ENCODE data around the gene JAKMIP1. TPM values are rescaled to one million over a fixed set of nuclear protein-coding genes. Genes with fewer than 3 reads are reported as not detected.

Gene JAKMIP1
- total RNA-seq, 3 donors from 2014 or later = 0.66 to 0.88 (median 0.80) TPM

DNA sequence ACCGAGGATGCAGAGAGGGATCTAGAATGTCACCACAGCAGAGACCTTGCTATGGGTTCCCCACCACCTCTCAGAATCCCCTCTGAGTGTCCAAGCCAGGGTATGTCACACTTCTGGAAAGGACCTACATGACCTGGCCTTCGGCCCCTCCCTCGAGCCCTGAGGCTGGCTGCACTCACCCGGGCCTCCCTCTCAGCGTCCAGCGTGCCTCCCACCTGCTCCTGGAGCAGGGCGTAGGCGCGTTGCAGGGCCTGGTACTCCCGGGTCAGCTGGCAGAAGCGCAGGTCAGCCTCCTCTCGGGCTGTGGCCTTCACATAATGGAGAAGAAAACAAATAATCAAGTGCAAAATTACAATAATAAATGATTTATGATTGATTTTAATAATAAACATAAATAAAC, 138.2 kb downstream of the JAKMIP1 start:
- Histone ChIP-seq H3K27ac (no peak overlapping the region), H3K4me3 (no peak overlapping the region), H3K36me3 (no peaks in the 10 kb centered on the region), H3K27me3 (no peaks in the 10 kb centered on the region), H3K9me3 (peaks cover 29 to 39% of the 10 kb centered on the region in 2 donors), H3K4me1 (no peaks in the 10 kb centered on the region)
- TF ChIP-seq POLR2A (IDR thresholded peaks at IDR 0.05) (no peak), POLR2AphosphoS5 (IDR thresholded peaks at IDR 0.05) (no peak)
- TF ChIP-seq, protein P1, sequence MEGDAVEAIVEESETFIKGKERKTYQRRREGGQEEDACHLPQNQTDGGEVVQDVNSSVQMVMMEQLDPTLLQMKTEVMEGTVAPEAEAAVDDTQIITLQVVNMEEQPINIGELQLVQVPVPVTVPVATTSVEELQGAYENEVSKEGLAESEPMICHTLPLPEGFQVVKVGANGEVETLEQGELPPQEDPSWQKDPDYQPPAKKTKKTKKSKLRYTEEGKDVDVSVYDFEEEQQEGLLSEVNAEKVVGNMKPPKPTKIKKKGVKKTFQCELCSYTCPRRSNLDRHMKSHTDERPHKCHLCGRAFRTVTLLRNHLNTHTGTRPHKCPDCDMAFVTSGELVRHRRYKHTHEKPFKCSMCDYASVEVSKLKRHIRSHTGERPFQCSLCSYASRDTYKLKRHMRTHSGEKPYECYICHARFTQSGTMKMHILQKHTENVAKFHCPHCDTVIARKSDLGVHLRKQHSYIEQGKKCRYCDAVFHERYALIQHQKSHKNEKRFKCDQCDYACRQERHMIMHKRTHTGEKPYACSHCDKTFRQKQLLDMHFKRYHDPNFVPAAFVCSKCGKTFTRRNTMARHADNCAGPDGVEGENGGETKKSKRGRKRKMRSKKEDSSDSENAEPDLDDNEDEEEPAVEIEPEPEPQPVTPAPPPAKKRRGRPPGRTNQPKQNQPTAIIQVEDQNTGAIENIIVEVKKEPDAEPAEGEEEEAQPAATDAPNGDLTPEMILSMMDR (IDR thresholded peaks at IDR 0.05) = no peak
- DNase-seq (ENCODE audit: low spot score in 2 of 2) = no peak
- intact Hi-C loops (cut with DNase I; ENCODE audit: low total_unique reads) = no loop called here

DNA sequence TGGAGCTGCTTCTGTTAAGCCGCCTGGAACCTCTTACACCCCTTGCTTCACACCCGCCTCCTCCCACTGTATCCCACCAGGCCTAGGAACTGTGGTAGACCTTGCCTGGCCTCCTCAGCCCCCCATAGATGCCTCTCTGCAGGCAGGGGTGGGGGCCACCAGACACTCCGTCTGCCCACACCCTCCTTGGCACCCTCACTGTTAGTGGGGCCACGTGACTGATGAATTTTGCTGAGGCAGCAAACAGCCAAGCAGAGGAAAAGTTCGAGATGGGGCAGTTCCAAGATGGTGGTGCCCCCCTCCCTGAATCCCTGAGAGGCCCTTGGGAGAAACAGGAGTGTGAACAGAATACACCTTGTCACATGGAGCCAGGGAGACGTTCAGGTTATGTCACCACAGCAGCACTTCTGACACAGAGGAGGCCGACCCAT, 141.0 kb downstream of the JAKMIP1 start:
- intact Hi-C loops (cut with DNase I; ENCODE audit: low total_unique reads) = no loop called here
- Histone ChIP-seq H3K27me3 (no peaks in the 10 kb centered on the region), H3K4me1 (no peaks in the 10 kb centered on the region), H3K9me3 (peaks cover 31 to 47% of the 10 kb centered on the region in 2 donors), H3K4me3 (no peak overlapping the region), H3K27ac (no peak overlapping the region), H3K36me3 (no peaks in the 10 kb centered on the region)
- TF ChIP-seq POLR2A (IDR thresholded peaks at IDR 0.05) (no peak), POLR2AphosphoS5 (IDR thresholded peaks at IDR 0.05) (no peak)
- TF ChIP-seq, protein P1 (IDR thresholded peaks at IDR 0.05) = no peak
- DNase-seq (ENCODE audit: low spot score in 2 of 2) = no peak

DNA sequence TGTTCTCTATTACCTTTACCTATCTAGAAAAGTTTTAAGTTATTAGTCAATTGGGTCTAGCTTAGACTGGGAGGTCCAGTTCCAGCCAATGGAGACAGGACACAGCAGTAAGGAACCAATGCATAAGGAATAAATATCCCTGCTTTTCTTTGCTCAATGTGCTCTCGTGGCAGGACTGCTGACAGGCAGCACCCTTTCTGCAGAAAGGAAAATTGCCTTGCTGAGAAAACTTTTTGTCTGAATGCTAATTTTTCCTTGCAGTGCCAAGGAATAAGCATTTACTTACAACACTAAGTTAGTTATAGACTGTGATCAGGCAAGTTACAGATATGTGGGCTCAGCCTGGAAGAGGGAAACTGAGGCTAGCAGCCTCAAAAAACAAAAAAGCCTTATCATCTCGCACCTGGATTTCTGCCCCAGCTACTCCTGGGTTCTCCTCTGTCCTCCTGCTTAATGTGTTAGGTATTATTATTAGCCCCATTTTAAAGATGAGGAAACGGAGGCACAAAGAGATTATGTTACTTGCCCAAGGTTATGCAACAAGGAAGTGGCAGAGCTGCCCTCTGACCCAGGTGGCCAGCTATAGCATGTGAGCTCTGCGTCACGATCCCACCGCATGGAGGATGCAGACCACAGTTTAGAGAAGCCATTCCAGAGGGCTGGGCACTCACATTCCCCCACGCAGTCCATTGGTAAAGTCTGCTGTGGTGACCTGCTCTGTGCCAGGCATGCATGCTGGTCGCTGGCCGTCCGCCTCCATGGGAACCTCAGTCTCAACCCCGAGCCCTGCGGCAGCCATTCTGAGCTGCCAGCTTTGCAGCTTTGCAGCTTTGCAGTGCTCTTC, 141.6 kb downstream of the JAKMIP1 start:
- no peak overlapping the region for H3K4me3 ChIP-seq
- no peaks in the 10 kb centered on the region for H3K27me3 ChIP-seq
- TF ChIP-seq POLR2AphosphoS5 (IDR thresholded peaks at IDR 0.05) (no peak), POLR2A (IDR thresholded peaks at IDR 0.05) (no peak)
- no peak for DNase-seq (ENCODE audit: low spot score in 2 of 2)
- intact Hi-C loops (cut with DNase I; ENCODE audit: low total_unique reads) = no loop called here
- no peak overlapping the region for H3K27ac ChIP-seq
- no peaks in the 10 kb centered on the region for H3K36me3 ChIP-seq
- no peaks in the 10 kb centered on the region for H3K4me1 ChIP-seq
- H3K9me3 ChIP-seq = peaks cover 31 to 47% of the 10 kb centered on the region in 2 donors

DNA sequence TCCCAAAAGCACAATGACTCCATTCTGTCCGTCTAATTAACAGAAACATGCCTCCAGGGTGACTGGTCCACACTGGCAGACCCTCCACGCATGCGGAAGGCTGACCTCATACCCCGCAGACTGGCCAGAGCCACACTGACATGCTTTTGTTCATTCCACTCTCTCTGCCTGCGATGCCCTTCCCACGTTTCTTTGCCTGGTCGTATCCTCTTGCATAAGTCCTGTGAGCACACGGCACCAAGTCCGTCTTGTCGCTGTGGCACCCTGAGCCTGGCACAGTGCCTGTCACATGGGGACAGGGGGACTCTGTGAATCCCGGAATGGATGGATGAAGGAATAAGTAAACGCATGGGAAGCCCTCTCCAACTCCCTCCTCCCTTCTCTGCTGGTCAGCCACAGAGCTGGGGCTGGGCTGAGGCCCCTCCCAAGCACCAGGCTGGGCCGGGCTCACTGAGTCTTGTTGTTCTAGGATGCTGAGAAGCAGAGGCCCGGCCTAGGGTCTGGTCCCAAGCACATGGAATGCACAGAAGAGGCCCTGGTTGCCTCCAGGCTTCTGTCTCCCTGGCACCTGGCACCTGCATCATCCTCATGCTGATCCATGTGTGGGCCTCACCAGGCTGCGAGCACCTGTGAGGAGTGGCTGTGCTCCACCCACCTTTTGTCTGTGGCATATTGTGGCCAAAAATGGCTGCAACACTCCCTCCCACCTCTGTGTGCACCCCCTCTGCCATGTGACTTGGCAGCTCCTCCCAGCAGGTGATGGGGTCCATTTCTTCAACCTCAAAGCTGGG, 143.2 kb downstream of the JAKMIP1 start:
- Histone ChIP-seq H3K9me3 (peaks cover 31 to 47% of the 10 kb centered on the region in 2 donors), H3K36me3 (no peaks in the 10 kb centered on the region), H3K4me1 (no peaks in the 10 kb centered on the region), H3K27me3 (no peaks in the 10 kb centered on the region), H3K27ac (no peak overlapping the region), H3K4me3 (no peak overlapping the region)
- TF ChIP-seq, protein P1 (IDR thresholded peaks at IDR 0.05) = no peak
- TF ChIP-seq POLR2A (IDR thresholded peaks at IDR 0.05) = no peak
- no peak for TF ChIP-seq POLR2AphosphoS5 (IDR thresholded peaks at IDR 0.05)
- intact Hi-C loops (cut with DNase I; ENCODE audit: low total_unique reads) = no loop called here
- no peak for DNase-seq (ENCODE audit: low spot score in 2 of 2)

DNA sequence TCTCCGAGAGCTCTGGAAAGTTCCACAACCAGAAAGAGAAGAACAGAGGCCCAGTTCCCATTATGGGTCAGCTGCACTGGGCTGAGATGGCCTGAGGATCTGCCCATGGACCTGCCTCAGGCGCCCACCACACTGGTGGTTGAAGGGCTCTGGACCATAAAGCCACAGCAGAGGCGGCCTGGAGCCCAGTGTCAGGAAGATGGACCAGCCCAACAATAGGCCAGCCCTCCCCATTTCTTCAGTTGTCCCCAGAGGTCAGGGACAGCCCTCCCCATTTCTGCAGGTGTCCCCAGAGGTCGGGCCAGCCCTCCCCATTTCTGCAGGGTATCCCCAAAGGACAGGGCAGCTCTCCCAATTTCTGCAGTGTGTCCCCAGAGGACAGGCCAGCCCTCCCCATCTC, 144.9 kb downstream of the JAKMIP1 start:
- DNase-seq (ENCODE audit: low spot score in 2 of 2) = no peak
- no peak overlapping the region for H3K4me3 ChIP-seq
- no peaks in the 10 kb centered on the region for H3K27me3 ChIP-seq
- H3K27ac ChIP-seq = no peak overlapping the region
- H3K4me1 ChIP-seq = no peaks in the 10 kb centered on the region
- intact Hi-C loops (cut with DNase I; ENCODE audit: low total_unique reads) = no loop called here
- peaks cover 31 to 41% of the 10 kb centered on the region in 2 donors for H3K9me3 ChIP-seq
- TF ChIP-seq POLR2A (IDR thresholded peaks at IDR 0.05) (no peak), POLR2AphosphoS5 (IDR thresholded peaks at IDR 0.05) (no peak)
- TF ChIP-seq, protein P1 (IDR thresholded peaks at IDR 0.05) = no peak
- no peaks in the 10 kb centered on the region for H3K36me3 ChIP-seq

Measured in breast epithelium (tissue), 4 donors.